Right lobe of liver (tissue), 6 donors: ENCODE measurements around the gene RGS12. TPM values are rescaled to one million over a fixed set of nuclear protein-coding genes. Genes with fewer than 3 reads are reported as not detected.

Experiments used
- ATAC-seq, 4 donors: fragments of 200-7000 bp; cut with Tn5 transposase; one replicate each; pipeline ENCODE4 v1.9.1; 2020; ENCODE audit warnings: mild to moderate bottlenecking in 4 of 4, moderate library complexity in 4 of 4
- DNase-seq, 3 donors: peaks; one replicate each; pipeline ENCODE4 v3.0.0-alpha.2; 2020
- H3K27ac ChIP-seq, 3 donors: fragments of 200-600 bp; one replicate each; pipeline ENCODE4 v1.8.0; 2022
- H3K27me3 ChIP-seq, 2 donors: fragments of 200-600 bp; one replicate each; pipeline ENCODE4 v1.8.0; 2022
- H3K36me3 ChIP-seq, 4 donors: fragments of 200-600 bp; sonication (generic) in 1 of 4; one replicate each; pipeline versions ENCODE4 v1.5.1 to v1.8.0; 2017 to 2022; ENCODE audit warnings: control low read depth in 1 of 4
- H3K4me1 ChIP-seq, 4 donors: fragments of 200-600 bp; sonication (generic) in 1 of 4; one replicate each; pipeline versions ENCODE4 v1.5.1 to v1.8.0; 2017 to 2022; ENCODE audit warnings: control low read depth in 1 of 4
- H3K4me3 ChIP-seq, 3 donors: fragments of 200-600 bp; one replicate each; pipeline ENCODE4 v1.8.0; 2022
- H3K9me3 ChIP-seq, 4 donors: fragments of 200-600 bp; sonication (generic) in 1 of 4; one replicate each; pipeline versions ENCODE4 v1.5.1 to v1.8.0; 2017 to 2022; ENCODE audit warnings: control low read depth in 1 of 4
- POLR2A ChIP-seq: fragments of 450-650 bp; IDR thresholded peaks from one replicate; pipeline ENCODE4 v1.6.1; 2017; ENCODE audit warnings: antibody characterized with exemption, mild to moderate bottlenecking
- WGBS: methylation state at CpG from one replicate; pipeline ENCODE4 v1.1.6; 2018; ENCODE audit warnings: low coverage, low lambda C conversion rate; ENCODE audit not compliant: insufficient coverage; ENCODE audit errors: missing lambda C conversion rate; 5-methylcytosine and 5-hydroxymethylcytosine counted together
- intact Hi-C, 2 donors: fragments of 100-400 bp; cut with DNase I; formaldehyde crosslinking; loops; one replicate each; pipeline versions ENCODE4 v1.11.2 to v1.14.1; 2022
- total RNA-seq, 6 experiments: library from RNA; depleted of rRNA in 2 of 6; stranded (reverse); fragments of >200 nt in 2 of 6; fragmentation: NEBNext Ultra II Directional in 3 of 6; extraction: Animal tissue kit (Norgen Biotek cat#: 25700) in 3 of 6; gene quantifications; one replicate each; pipeline versions ENCODE4 v1.1.0 to v1.2.4, GENCODE V29; 2016 to 2023
- TF ChIP-seq, protein P1 (sequence below), 4 donors: fragments of 200-600 bp in 3 of 4; fragments of 450-650 bp in 1 of 4; IDR thresholded peaks; one replicate each; pipeline versions ENCODE4 v1.5.1 to v1.8.0; 2016 to 2022; ENCODE audit warnings: antibody characterized with exemption in 4 of 4, mild to moderate bottlenecking in 2 of 4
- donor health status: DM: no; HTN: yes; CAD: no.
- donor health status: DM: no; HTN: no; CAD: no.
- donor health status: DM: no; HTN: no; CAD: no.
- donor health status: DM: no; HTN: yes; CAD: no.
- donor health status: DM: no; HTN: yes; CAD: no.

Gene RGS12
- total RNA-seq, 6 experiments from 2014 or later: 15.0 to 29.6 (median 22.1) TPM

DNA sequence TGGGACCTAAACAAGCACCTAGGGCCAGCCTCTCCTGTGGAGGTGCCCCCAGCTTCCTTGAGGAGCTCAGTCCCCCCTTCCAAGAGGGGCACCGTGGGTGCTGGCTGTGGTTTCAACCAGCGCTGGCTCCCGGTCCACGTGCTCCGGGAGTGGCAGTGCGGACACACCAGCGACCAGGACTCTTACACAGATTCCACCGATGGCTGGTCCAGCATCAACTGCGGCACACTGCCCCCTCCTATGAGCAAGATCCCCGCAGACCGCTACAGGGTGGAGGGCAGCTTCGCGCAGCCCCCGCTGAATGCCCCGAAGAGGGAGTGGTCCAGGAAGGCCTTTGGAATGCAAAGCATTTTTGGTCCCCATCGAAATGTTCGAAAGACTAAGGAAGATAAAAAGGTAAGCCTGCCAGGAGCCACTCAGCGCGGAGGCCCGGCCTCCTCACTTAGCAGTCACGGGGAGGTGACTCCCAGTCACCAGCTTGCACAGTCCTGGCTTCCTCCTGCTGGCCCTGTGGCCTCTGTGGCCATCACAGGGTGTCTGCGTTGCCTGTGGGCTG lies 24.9 kb downstream of the RGS12 start:
- 80% methylated on average over 2 of the region's 22 CpGs for WGBS
- H3K36me3 ChIP-seq: peaks cover 0 to 3% (median 0%) of the 10 kb centered on the region in 4 donors
- ATAC-seq: peak in 1 of 4 donors; percentile 17

GRCh38 chr4:3318561-3319021 lies 25.8 kb downstream of the RGS12 start:
- TF ChIP-seq, protein P1, sequence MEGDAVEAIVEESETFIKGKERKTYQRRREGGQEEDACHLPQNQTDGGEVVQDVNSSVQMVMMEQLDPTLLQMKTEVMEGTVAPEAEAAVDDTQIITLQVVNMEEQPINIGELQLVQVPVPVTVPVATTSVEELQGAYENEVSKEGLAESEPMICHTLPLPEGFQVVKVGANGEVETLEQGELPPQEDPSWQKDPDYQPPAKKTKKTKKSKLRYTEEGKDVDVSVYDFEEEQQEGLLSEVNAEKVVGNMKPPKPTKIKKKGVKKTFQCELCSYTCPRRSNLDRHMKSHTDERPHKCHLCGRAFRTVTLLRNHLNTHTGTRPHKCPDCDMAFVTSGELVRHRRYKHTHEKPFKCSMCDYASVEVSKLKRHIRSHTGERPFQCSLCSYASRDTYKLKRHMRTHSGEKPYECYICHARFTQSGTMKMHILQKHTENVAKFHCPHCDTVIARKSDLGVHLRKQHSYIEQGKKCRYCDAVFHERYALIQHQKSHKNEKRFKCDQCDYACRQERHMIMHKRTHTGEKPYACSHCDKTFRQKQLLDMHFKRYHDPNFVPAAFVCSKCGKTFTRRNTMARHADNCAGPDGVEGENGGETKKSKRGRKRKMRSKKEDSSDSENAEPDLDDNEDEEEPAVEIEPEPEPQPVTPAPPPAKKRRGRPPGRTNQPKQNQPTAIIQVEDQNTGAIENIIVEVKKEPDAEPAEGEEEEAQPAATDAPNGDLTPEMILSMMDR (IDR thresholded peaks at IDR 0.05): peak in 3 of 4 donors; percentile 6 to 36 (median 12)
- no peak for TF ChIP-seq POLR2A
- no peaks in the 10 kb centered on the region for H3K4me1 ChIP-seq
- ATAC-seq (peak; percentile 20 to 71 (median 34)), DNase-seq (peak in 2 of 3 donors; percentile 39 to 51)
- intact Hi-C loops: no loop called here
- WGBS: 75% methylated on average over 4 of the region's 10 CpGs
- H3K4me3 ChIP-seq: no peak overlapping the region
- H3K36me3 ChIP-seq: peaks cover 0 to 3% (median 0%) of the 10 kb centered on the region in 4 donors
- H3K27ac ChIP-seq: no peak overlapping the region
- H3K27me3 ChIP-seq: no peaks in the 10 kb centered on the region
- H3K9me3 ChIP-seq: no peaks in the 10 kb centered on the region

More for the DNA sequence above, 24.9 kb downstream of the RGS12 start:
- H3K9me3 ChIP-seq: no peaks in the 10 kb centered on the region
- no peaks in the 10 kb centered on the region for H3K27me3 ChIP-seq
- no peaks in the 10 kb centered on the region for H3K4me1 ChIP-seq
- peak in 2 of 3 donors; percentile 39 to 51 for DNase-seq
- TF ChIP-seq, protein P1 (IDR thresholded peaks at IDR 0.05): no peak
- no peak for TF ChIP-seq POLR2A
- intact Hi-C loops: no loop called here
- no peak overlapping the region for H3K4me3 ChIP-seq
- no peak overlapping the region for H3K27ac ChIP-seq

- DNase-seq: peak in 2 of 3 donors; percentile 33 to 38
- no peak for ATAC-seq
- TF ChIP-seq, protein P1 (IDR thresholded peaks at IDR 0.05): no peak
- TF ChIP-seq POLR2A: no peak
- Histone ChIP-seq H3K27me3 (no peaks in the 10 kb centered on the region), H3K27ac (no peak overlapping the region), H3K36me3 (peaks cover 0 to 3% (median 0%) of the 10 kb centered on the region in 4 donors), H3K9me3 (no peaks in the 10 kb centered on the region), H3K4me1 (no peaks in the 10 kb centered on the region), H3K4me3 (no peak overlapping the region)
- 91% methylated on average over 14 of the region's 21 CpGs for WGBS
- intact Hi-C loops: no loop called here
Observed at GRCh38 chr4:3320361-3321023, 27.7 kb downstream of the RGS12 start.

GRCh38 chr4:3321295-3321889 lies 28.6 kb downstream of the RGS12 start:
- Histone ChIP-seq H3K9me3 (no peaks in the 10 kb centered on the region), H3K27ac (no peak overlapping the region), H3K27me3 (no peaks in the 10 kb centered on the region), H3K4me3 (no peak overlapping the region), H3K36me3 (peaks cover 0 to 3% (median 0%) of the 10 kb centered on the region in 4 donors), H3K4me1 (no peaks in the 10 kb centered on the region)
- ATAC-seq (no peak), DNase-seq (peak in 2 of 3 donors; percentile 35)
- TF ChIP-seq, protein P1 (IDR thresholded peaks at IDR 0.05): no peak
- TF ChIP-seq POLR2A: no peak
- 72% methylated on average over 2 of the region's 14 CpGs for WGBS
- intact Hi-C loops: no loop called here
